ENCODE data around the gene NFATC1. TPM values are rescaled to one million over a fixed set of nuclear protein-coding genes. Genes with fewer than 3 reads are reported as not detected.

The NFATC1 gene
- total RNA-seq, 1 donor from 2014 or later = 21.9 TPM

DNA sequence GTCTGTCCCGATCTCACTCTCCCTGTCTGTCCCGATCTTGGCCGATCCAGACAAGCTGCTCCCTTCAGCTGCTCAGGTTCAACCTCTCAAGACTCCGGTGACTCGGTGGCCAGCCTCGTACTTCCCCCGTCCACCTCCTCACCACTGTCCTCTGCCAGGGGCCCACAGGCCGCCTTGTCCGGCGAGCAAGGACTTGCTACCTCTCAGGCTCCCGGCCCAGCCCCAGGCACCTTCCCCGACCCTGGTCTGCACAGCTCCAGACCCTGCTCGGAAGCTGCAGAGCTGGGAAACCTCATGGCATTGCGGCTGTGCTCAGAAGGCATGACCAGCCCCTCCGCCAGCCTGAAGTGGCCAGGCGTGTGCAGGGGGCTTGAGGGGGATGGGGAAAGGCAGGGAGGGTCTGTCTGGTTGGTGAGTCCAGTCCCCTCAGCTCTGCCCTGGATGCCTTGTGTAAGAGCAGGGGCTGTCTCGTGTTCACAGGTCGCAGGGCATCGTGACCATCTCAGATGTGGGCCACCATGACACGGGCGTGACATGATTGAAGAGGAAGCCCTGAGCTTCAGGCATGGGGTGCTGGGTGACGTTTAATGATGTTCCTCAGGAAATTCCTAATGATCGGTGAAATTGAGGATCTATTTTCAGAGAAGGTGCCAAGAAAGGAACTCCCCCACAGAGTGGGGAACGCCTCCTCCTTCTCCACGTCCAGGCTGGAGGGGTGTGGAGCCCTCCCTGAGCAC is 162.6 kb downstream of the NFATC1 start:
- H3K27me3 ChIP-seq = no peaks in the 10 kb centered on the region
- no peak for DNase-seq (ENCODE audit: extremely low spot score in 2 of 2)
- H3K4me3 ChIP-seq = no peak overlapping the region
- H3K9me3 ChIP-seq = no peaks in the 10 kb centered on the region
- H3K4me1 ChIP-seq = no peaks in the 10 kb centered on the region
- H3K36me3 ChIP-seq = no peaks in the 10 kb centered on the region
- TF ChIP-seq CTCF (IDR thresholded peaks at IDR 0.05) (no peak), POLR2AphosphoS5 (IDR thresholded peaks at IDR 0.05; ENCODE audit: insufficient read depth in 1 of 2, low read depth in 1 of 2) (no peak), POLR2A (IDR thresholded peaks at IDR 0.05) (no peak)
- no peak overlapping the region for H3K27ac ChIP-seq
- intact Hi-C loops (cut with DNase I) = no loop called here

DNA sequence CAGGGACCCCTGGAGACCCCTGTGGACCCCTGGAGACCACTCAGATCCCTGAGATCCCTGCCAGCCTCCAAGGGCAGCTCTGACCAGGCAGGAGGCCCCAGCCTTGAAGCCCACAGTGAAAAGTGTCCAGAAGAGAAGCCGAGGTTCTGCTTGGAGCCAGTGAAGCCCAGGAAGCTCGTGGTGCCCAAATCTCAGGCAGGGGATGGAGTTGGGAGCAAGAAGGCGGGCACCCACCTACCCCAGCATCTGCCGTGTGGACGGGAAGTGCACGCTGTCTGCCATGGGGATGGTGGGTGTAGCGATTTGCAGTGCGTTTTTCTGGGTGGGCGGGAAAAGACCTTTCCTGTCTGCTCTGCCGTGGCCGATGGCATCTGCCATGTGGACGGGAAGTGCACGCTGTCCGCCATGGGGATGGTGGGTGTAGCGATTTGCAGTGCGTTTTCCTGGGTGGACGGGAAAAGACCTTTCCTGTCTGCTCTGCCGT is 163.2 kb downstream of the NFATC1 start:
- Histone ChIP-seq H3K9me3 (no peaks in the 10 kb centered on the region), H3K4me3 (no peak overlapping the region), H3K36me3 (no peaks in the 10 kb centered on the region), H3K4me1 (no peaks in the 10 kb centered on the region), H3K27ac (no peak overlapping the region), H3K27me3 (no peaks in the 10 kb centered on the region)
- DNase-seq (ENCODE audit: extremely low spot score in 2 of 2) = no peak
- TF ChIP-seq POLR2A (IDR thresholded peaks at IDR 0.05) (no peak), POLR2AphosphoS5 (IDR thresholded peaks at IDR 0.05; ENCODE audit: insufficient read depth in 1 of 2, low read depth in 1 of 2) (no peak), CTCF (IDR thresholded peaks at IDR 0.05) (no peak)
- intact Hi-C loops (cut with DNase I) = no loop called here

DNA sequence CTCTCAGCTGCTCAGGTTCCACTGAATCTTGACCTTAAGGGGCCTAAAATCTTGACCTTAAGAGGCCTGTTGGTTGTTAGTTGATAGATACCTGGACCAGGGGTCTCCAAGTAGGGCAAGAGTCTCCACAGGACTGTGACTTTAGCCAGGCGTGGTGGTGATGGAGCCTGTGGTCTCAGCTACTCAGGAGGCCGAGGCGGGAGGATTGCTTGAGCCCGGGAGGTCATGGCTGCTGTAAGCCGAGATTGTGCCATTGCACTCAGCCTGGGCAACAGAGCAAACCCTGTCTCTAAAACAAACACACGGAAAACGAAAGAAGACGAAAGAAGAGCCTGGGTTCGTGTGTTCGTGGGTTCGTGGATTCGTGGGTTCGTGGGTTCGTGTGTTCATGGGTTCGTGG is 163.7 kb downstream of the NFATC1 start:
- H3K27ac ChIP-seq = no peak overlapping the region
- H3K4me3 ChIP-seq = no peak overlapping the region
- H3K36me3 ChIP-seq = no peaks in the 10 kb centered on the region
- no peaks in the 10 kb centered on the region for H3K27me3 ChIP-seq
- H3K4me1 ChIP-seq = no peaks in the 10 kb centered on the region
- no peaks in the 10 kb centered on the region for H3K9me3 ChIP-seq
- intact Hi-C loops (cut with DNase I) = no loop called here
- TF ChIP-seq POLR2AphosphoS5 (IDR thresholded peaks at IDR 0.05; ENCODE audit: insufficient read depth in 1 of 2, low read depth in 1 of 2) (no peak), CTCF (IDR thresholded peaks at IDR 0.05) (no peak), POLR2A (IDR thresholded peaks at IDR 0.05) (no peak)
- no peak for DNase-seq (ENCODE audit: extremely low spot score in 2 of 2)

- Histone ChIP-seq H3K27ac (no peak overlapping the region), H3K9me3 (no peaks in the 10 kb centered on the region), H3K27me3 (no peaks in the 10 kb centered on the region), H3K4me1 (no peaks in the 10 kb centered on the region), H3K4me3 (no peak overlapping the region), H3K36me3 (no peaks in the 10 kb centered on the region)
- DNase-seq (ENCODE audit: extremely low spot score in 2 of 2) = no peak
- intact Hi-C loops (cut with DNase I) = no loop called here
- TF ChIP-seq CTCF (IDR thresholded peaks at IDR 0.05) (no peak), POLR2A (IDR thresholded peaks at IDR 0.05) (no peak), POLR2AphosphoS5 (IDR thresholded peaks at IDR 0.05; ENCODE audit: insufficient read depth in 1 of 2, low read depth in 1 of 2) (no peak)
Observed at GRCh38 chr18:79560042-79560860, 164.5 kb downstream of the NFATC1 start.

- no peak overlapping the region for H3K4me3 ChIP-seq
- H3K9me3 ChIP-seq = no peaks in the 10 kb centered on the region
- no peaks in the 10 kb centered on the region for H3K36me3 ChIP-seq
- no peak for DNase-seq (ENCODE audit: extremely low spot score in 2 of 2)
- intact Hi-C loops (cut with DNase I) = no loop called here
- no peaks in the 10 kb centered on the region for H3K27me3 ChIP-seq
- H3K27ac ChIP-seq = no peak overlapping the region
- no peaks in the 10 kb centered on the region for H3K4me1 ChIP-seq
- TF ChIP-seq POLR2AphosphoS5 (IDR thresholded peaks at IDR 0.05; ENCODE audit: insufficient read depth in 1 of 2, low read depth in 1 of 2) (no peak), POLR2A (IDR thresholded peaks at IDR 0.05) (no peak), CTCF (IDR thresholded peaks at IDR 0.05) (no peak)
Observed at GRCh38 chr18:79560861-79561210, 165.1 kb downstream of the NFATC1 start.

Data from vagina (tissue), 2 donors.